BJ (cell line): ENCODE measurements around the gene RASGRF1. TPM values are rescaled to one million over a fixed set of nuclear protein-coding genes. Genes with fewer than 3 reads are reported as not detected.

ENCODE experiments used
- polyA plus RNA-seq: library from polyadenylated mRNA; depleted of rRNA; stranded (reverse); fragments of >200 nt; gene quantifications from 2 replicates; pipeline ENCODE4 v1.2.3, GENCODE V29; 2011; rRNA removed

RASGRF1 gene
- polyA plus RNA-seq, 1 experiment: 0.31 TPM

Other genes with a start within 250 kb of the RASGRF1 start
- gene MORF4L1, start 217.9 kb downstream of the RASGRF1 start, polyA plus RNA-seq: 199 and 373 TPM in 2 replicates
- gene CTSH, start 145.7 kb downstream of the RASGRF1 start, polyA plus RNA-seq: 30.9 and 40.2 TPM in 2 replicates
- gene ANKRD34C, start 191.9 kb upstream of the RASGRF1 start, polyA plus RNA-seq: not detected in 2 replicates
- gene TMED3, start 220.3 kb upstream of the RASGRF1 start, polyA plus RNA-seq: 329 and 366 TPM in 2 replicates